ENCODE results near the gene FGF22.

Gene FGF22

DNA sequence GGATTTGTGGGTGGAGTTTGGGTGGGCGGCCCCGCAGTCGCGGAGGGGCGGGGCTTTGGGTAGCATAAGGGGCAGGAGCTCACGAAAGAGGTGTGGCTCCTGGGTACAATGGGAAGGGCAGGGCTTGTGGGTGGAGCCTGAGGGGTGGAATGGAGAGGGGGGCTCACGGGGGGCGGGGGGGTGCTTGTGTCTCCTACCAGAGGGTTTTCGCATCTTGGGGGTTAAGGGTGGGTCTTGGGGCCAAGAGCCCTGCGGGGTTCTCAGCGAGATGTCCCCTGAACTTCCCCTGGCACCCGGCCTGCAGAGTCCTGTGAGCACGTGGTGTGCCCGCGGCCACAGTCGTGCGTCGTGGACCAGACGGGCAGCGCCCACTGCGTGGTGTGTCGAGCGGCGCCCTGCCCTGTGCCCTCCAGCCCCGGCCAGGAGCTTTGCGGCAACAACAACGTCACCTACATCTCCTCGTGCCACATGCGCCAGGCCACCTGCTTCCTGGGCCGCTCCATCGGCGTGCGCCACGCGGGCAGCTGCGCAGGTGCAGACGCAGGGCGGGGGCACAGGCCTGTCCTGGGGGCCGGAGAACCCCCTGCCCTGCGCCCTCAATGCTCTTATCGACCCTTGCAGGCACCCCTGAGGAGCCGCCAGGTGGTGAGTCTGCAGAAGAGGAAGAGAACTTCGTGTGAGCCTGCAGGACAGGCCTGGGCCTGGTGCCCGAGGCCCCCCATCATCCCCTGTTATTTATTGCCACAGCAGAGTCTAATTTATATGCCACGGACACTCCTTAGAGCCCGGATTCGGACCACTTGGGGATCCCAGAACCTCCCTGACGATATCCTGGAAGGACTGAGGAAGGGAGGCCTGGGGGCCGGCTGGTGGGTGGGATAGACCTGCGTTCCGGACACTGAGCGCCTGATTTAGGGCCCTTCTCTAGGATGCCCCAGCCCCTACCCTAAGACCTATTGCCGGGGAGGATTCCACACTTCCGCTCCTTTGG is 41.6 kb downstream of the FGF22 start:
- no peak for DNase-seq

DNA sequence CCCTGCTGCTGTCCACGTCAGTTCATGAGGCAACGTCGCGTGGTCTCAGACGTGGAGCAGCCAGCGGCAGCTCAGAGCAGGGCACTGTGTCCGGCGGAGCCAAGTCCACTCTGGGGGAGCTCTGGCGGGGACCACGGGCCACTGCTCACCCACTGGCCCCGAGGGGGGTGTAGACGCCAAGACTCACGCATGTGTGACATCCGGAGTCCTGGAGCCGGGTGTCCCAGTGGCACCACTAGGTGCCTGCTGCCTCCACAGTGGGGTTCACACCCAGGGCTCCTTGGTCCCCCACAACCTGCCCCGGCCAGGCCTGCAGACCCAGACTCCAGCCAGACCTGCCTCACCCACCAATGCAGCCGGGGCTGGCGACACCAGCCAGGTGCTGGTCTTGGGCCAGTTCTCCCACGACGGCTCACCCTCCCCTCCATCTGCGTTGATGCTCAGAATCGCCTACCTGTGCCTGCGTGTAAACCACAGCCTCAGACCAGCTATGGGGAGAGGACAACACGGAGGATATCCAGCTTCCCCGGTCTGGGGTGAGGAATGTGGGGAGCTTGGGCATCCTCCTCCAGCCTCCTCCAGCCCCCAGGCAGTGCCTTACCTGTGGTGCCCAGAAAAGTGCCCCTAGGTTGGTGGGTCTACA is 43.1 kb downstream of the FGF22 start:
- no peak for DNase-seq

DNA sequence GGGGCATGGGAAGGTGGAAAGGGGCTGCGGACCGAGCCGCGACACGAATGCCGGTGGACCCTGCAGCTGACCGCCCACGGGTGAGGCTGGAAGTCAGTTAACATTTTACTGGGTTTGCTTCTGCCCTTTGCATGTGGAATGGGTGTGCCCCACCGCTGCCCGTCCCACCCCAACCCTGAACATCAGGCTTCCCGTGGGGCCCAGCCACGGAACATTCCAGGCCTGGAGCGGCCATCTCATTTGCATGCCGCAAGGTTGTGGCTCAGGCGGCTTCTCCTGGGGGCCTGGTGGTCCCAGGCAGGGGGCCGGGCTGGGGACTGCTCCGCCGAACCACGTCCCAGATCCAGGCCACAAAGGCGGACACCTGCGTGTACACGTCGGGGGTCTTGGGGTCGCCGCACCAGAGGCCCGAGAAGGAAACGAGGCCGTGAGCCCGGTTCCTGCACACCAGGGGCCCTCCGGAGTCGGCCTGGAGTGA is 45.8 kb downstream of the FGF22 start:
- DNase-seq = no peak

DNA sequence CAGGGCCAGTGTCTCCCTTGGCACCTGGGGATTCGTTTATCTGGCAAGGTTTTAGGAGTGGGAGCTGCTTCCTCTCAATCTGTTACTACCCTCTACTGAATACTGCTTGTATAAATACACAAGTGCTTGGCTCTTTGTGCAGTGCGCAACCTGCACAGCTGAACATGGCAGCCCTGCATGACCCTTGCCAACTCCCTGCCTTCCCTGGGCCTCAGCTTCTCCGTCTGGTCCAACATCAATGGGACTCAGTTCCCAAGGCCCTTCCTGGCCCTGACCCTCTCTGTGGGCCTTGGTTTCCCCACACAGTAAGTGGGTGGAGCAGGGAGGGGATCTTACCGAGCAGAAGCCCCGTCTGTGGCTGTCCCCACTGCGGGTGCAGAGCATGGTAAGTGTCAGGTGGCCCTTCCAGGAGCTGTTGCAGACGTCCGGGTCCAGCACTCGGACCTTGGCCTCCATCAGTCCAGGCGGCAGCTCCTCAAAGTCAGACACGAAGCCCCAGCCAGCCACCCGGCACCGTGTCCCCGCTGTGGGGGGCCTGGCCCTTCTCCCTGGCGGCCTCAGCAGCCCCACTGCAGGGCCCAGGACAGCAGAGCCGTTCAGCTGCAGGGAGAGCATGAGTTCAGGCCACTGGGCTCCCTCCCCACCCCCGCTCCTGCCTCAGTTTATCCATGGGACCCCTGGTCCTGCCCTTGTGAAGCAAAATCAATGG is 47.1 kb downstream of the FGF22 start:
- no peak for DNase-seq

DNA sequence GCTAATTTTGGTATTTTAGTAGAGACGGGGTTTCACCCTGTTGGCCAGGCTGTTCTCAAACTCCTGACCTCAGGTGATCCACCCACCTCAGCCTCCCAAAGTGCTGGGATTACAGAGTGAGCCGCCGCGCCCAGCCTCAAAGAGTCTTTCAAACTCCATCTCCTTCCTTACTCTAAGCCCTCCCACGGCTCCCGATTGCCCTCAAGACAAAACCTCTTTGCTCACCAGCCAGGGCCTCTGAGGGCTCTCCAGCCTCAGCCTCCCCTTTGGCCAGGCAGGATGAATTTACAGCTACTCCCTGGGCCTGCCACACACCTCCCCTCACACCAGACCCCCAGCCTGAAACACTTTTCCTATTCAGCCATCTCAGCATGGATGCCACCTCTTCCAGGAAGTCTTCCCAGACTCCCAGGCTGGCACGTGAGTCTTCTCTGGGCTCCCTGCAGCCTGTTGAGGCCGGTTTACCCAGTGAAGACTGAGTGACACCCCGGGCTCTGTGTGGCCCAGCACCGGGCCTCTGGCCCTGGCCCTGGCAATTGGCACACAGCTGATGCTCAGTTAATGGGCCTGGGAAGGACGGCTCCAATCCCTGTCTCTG is 48.0 kb downstream of the FGF22 start:
- no peak for DNase-seq

DNA sequence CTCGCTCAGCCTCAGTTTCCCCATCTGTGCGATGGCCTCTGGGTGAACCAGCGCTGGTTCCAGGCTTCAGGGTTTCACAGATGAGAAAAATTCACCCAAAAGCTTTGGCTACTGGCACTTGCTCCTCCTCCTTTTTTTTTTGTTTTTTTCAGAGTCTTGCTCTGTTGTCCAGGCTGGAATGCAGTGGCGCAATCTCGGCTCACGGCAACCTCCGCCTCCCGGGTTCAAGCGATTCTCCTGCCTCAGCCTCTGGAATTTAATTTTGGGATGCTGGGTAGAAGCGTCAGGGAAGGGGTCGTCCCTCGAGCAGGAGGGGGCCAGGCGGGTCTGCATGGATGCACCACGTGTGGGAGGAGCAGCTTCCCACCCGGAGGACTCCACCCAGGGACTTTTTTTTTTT is 48.5 kb downstream of the FGF22 start:
- DNase-seq = no peak

DNA sequence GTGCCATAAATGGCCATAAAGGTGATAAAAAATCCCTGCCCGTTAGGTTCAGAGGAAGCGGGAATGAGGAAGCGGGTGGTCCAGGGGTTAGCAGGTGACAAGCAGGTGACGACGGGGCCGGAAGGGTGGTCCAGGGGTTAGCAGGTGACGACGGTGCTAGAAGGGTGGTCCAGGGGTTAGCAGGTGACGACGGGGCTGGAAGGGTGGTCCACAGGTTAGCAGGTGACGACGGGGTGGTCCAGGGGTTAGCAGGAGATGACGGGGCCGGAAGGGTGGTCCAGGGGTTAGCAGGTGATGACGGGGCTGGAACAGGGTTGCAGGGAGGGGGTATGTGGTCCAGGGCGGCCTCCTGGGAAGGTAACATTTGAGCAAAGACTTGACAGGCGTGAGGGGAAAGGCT is 49.3 kb downstream of the FGF22 start:
- no peak for DNase-seq

DNA sequence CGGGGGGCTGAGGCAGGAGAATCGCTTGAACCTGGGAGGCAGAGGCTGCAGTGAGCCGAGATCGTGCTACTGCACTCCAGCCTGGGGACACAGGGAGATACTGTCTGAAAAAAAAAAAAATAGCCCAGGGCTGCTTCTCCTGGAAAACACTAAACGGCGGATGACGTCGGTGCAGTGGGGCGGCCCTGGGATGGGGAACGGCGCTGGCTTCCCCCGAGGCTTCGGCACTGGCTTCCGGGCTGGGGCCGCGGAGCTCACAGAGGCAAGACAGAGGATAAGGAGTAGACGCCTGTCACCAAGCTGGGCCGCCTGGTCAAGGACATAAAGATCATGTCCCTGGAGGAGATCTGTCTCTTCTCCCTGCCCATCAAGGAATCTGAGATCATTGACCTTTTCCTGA is 50.5 kb downstream of the FGF22 start:
- no peak for DNase-seq
